MM.1S (cell line): ENCODE data around the gene ADAM11.

Experiments
- DNase-seq: peaks from one replicate; pipeline ENCODE4 v3.0.0-alpha.2; 2015
- H2AFZ ChIP-seq: fragments of 300-600 bp; sonication (generic); 2 replicates; pipeline ENCODE4 v1.6.0; 2016; ENCODE audit warnings: antibody characterized with exemption, low read length
- H3F3A ChIP-seq: fragments of 300-600 bp; sonication (generic); 2 replicates; pipeline ENCODE4 v1.6.1; 2016; ENCODE audit warnings: mild to moderate bottlenecking, antibody characterized with exemption, low read length, moderate library complexity, mixed read lengths; ENCODE audit not compliant: insufficient read depth
- H3K27ac ChIP-seq: fragments of 300-600 bp; sonication (generic); 2 replicates; pipeline ENCODE4 v1.5.1; 2016; ENCODE audit warnings: mild to moderate bottlenecking, low read length
- H3K27me3 ChIP-seq: fragments of 300-600 bp; sonication (generic); replicated peaks from 2 replicates; pipeline ENCODE4 v1.6.0; 2016; ENCODE audit warnings: low read length; ENCODE audit not compliant: insufficient read depth
- H3K36me3 ChIP-seq: fragments of 300-600 bp; sonication (generic); replicated peaks from 2 replicates; pipeline ENCODE4 v1.6.1; 2016; ENCODE audit warnings: mild to moderate bottlenecking, low read length, mixed read lengths; ENCODE audit not compliant: insufficient read depth
- H3K4me1 ChIP-seq: fragments of 300-600 bp; sonication (generic); 2 replicates; pipeline ENCODE4 v1.6.1; 2016; ENCODE audit warnings: low read length, mixed read lengths
- H3K4me2 ChIP-seq: fragments of 300-600 bp; sonication (generic); 2 replicates; pipeline ENCODE4 v1.6.0; 2016; ENCODE audit warnings: low read depth, low read length
- H3K4me3 ChIP-seq: fragments of 300-600 bp; sonication (generic); 2 replicates; pipeline ENCODE4 v1.5.1; 2016; ENCODE audit warnings: low read length, mixed read lengths
- H3K79me2 ChIP-seq: fragments of 300-600 bp; sonication (generic); 2 replicates; pipeline ENCODE4 v1.6.1; 2016; ENCODE audit warnings: mixed run types, low read length, mixed read lengths
- H3K9ac ChIP-seq: fragments of 300-600 bp; sonication (generic); 2 replicates; pipeline ENCODE4 v1.6.1; 2016; ENCODE audit warnings: low read length, mixed read lengths
- H3K9me2 ChIP-seq: fragments of 300-600 bp; sonication (generic); replicated peaks from 2 replicates; pipeline ENCODE4 v1.6.1; 2016; ENCODE audit warnings: mild to moderate bottlenecking, low read length, mixed read lengths; ENCODE audit not compliant: insufficient read depth
- H3K9me3 ChIP-seq: fragments of 300-600 bp; sonication (generic); replicated peaks from 2 replicates; pipeline ENCODE4 v1.6.1; 2016; ENCODE audit warnings: mild to moderate bottlenecking, low read length, mixed read lengths; ENCODE audit not compliant: insufficient read depth
- H4K20me1 ChIP-seq: fragments of 300-600 bp; sonication (generic); 2 replicates; pipeline ENCODE4 v1.6.1; 2016; ENCODE audit warnings: mild to moderate bottlenecking, low read length, moderate library complexity, mixed read lengths; ENCODE audit not compliant: insufficient read depth
- CTCF ChIP-seq: fragments of 300-600 bp; sonication (generic); IDR thresholded peaks from 2 replicates; pipeline ENCODE4 v1.5.1; 2016; ENCODE audit warnings: antibody characterized with exemption, low read length, mixed read lengths
- EZH2 ChIP-seq: fragments of 300-600 bp; sonication (generic); optimal IDR thresholded peaks from 2 replicates; pipeline ENCODE3; 2017; ENCODE audit warnings: low read depth, mild to moderate bottlenecking, antibody characterized with exemption, low read length, mixed read lengths
- EZH2phosphoT487 ChIP-seq: fragments of 300-600 bp; sonication (generic); IDR thresholded peaks from 2 replicates; pipeline ENCODE4 v1.6.1; 2018; ENCODE audit warnings: antibody characterized with exemption, low read length

The ADAM11 gene

GRCh38 chr17:44831371-44831770 lies 72.6 kb downstream of the ADAM11 start:
- H3K9me2 ChIP-seq, result no peaks in the 10 kb centered on the region
- no peaks in the 10 kb centered on the region for H3K4me1 ChIP-seq
- no peak for DNase-seq
- peaks cover 36% of the 10 kb centered on the region; the same call in 1 of the 2 replicates for H3K27me3 ChIP-seq
- no peaks in the 10 kb centered on the region for H3K36me3 ChIP-seq
- no peak for TF ChIP-seq EZH2phosphoT487
- no peak for TF ChIP-seq CTCF
- TF ChIP-seq EZH2, result no peak
- no peaks in the 10 kb centered on the region for H3K9me3 ChIP-seq
- H3K4me3 ChIP-seq, result no peak overlapping the region
- peaks cover 12% of the 10 kb centered on the region for H3K79me2 ChIP-seq
- H4K20me1 ChIP-seq, result no peaks in the 10 kb centered on the region
- no peak overlapping the region for H3K27ac ChIP-seq
- H3F3A ChIP-seq, result no peaks in the 10 kb centered on the region
- no peak overlapping the region for H3K9ac ChIP-seq
- H3K4me2 ChIP-seq, result no peak overlapping the region
- no peak overlapping the region for H2AFZ ChIP-seq
